GM20000 (cell line): ENCODE measurements around the gene CDH18.

ENCODE experiments used
- DNase-seq: peaks from one replicate; pipeline ENCODE4 v3.0.0; 2012; ENCODE audit warnings: low spot score
- TF ChIP-seq, protein P1 (sequence below): IDR thresholded peaks from 2 replicates; pipeline ENCODE4 v1.5.1; 2012; ENCODE audit warnings: mild to moderate bottlenecking, control low read depth; ENCODE audit errors: extremely low read depth, missing control alignments

Gene CDH18

DNA sequence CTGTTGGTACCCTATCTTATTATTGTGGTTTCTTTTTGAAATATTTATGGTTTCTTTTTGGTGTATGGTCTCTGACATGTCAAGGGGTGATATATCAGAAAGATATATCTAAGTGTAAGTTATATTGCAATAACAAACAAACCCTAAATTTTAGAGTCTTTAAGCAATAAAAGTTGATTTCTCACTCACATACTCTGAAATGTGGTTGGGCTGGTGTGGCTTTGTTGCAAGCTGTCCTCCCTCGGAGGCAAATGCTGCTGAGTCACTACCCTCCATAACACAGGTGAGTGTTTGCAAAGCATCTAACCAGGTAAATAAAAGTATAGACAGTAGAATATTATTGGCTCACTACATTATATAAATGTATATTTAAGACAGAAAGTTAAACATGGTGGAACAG lies 253.2 kb downstream of the CDH18 start:
- DNase-seq: no peak
- TF ChIP-seq, protein P1, sequence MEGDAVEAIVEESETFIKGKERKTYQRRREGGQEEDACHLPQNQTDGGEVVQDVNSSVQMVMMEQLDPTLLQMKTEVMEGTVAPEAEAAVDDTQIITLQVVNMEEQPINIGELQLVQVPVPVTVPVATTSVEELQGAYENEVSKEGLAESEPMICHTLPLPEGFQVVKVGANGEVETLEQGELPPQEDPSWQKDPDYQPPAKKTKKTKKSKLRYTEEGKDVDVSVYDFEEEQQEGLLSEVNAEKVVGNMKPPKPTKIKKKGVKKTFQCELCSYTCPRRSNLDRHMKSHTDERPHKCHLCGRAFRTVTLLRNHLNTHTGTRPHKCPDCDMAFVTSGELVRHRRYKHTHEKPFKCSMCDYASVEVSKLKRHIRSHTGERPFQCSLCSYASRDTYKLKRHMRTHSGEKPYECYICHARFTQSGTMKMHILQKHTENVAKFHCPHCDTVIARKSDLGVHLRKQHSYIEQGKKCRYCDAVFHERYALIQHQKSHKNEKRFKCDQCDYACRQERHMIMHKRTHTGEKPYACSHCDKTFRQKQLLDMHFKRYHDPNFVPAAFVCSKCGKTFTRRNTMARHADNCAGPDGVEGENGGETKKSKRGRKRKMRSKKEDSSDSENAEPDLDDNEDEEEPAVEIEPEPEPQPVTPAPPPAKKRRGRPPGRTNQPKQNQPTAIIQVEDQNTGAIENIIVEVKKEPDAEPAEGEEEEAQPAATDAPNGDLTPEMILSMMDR: no peak

DNA sequence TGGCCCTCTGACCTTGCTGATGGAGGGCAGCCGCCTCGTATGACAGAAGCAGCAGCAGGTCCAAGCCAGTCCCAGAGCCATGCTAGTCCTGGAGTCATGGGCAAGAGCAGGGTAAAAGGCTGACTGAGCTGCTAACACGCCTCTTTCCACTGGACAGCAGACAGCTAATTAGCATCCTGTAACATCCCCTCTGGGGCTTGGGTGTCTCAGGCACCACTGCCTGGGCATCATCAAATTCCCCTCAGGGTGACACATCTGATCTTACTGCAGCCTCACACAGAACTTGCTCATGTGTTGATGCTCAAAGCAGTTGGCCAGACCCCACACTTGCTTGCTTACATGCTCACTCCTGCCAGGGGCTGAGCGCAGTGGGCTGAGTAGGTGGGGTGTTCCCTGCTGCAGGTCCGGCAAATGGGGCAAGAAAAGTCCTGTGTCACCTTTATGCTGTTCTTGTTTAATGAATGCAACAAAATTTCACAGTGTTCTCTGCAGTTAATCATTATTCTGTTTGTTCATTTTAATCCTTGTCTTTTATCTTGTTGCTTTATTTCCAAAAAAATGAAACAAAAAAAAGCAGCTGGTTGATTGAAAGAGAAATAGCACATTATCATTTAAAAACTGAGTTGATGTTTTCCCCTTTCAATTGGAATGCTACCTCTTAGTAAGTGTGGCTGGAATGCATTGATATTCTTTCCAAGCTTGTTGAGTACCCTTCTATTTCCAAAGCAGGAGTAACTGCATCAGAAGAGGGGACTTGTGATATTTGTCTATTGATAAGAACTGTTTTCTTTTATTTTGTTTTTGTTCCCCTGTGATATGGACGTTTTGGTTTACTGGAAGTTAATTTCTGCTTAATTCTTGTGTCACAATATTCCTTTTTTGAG lies 254.1 kb downstream of the CDH18 start:
- TF ChIP-seq, protein P1: no peak
- DNase-seq: no peak

DNA sequence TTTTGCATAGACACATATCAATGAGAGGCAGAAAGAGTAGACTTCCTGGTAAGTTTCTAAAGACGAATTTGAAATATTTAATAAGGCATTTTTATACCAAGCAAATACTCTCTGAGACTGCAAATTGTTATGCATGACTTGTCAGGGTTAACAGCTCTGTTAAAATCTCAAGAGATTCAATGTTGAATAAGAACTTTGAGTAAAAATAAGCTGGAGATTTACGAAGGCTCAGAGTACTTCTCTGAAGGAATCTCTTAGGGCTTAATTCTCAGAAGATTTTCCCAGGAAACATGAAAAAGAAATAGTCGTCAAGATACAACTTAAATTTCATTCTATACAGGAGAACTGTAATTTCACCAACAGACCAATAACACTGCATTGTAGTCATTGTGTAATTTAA lies 259.4 kb downstream of the CDH18 start:
- TF ChIP-seq, protein P1: no peak
- DNase-seq: no peak

DNA sequence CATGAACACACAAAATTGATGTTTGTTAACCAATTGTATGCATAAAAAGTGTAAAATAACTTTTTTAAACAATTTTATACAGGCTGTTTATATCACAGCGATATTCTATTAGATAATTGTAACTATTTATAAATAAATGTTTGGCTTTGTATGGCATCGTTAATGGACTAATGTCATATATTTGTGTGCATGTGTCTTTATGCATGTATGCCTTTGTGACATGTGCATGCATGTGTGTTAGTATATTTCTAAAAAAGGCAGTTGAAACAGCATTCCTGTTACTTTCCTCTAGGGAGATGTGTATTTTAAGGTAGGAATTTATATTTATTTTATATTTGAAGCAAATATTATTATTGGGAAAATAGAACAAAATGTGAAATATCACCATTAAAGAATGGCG lies 268.9 kb downstream of the CDH18 start:
- no peak for DNase-seq
- TF ChIP-seq, protein P1: no peak

DNA sequence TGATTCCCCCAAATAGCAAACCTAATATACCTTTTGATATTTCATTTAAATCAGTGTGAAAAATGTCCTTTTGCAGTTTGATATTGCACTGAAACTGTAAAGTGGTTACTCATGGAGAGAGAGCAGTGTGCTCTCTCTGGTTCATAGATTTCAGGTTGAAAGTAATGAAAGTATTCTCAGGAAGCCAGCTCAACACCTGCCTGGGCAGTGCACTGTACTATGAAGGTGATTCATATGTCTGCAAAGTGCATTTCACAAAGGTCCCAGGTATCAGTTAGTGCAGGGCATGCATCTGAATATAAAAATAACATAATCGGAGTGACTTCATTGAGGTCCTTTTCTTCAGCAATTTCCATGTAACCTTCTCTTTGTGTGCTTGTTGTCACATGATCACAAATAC lies 274.3 kb downstream of the CDH18 start:
- TF ChIP-seq, protein P1: no peak

GRCh38 chr5:19709403-19709802 lies 278.6 kb downstream of the CDH18 start:
- DNase-seq: no peak
- TF ChIP-seq, protein P1: no peak

More for the DNA sequence above, 274.3 kb downstream of the CDH18 start:
- no peak for DNase-seq

DNA sequence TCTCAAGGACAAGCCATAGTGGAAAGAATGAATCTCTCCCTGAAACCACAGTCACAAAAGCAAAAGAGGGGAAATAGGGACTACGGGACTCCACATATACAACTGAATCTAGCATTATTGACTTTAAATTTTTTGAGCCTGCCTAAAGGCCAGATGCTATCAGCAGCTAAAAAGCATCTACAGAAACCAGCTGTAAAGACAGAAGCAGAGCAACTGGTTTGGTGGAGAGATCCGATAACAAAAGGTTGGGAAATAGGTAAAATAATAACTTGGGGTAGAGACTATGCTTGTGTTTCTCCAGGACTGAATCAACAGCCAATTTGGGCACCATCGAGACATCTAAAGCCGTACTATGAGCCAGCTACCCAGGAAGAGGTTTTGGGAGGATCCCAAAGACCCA lies 281.2 kb downstream of the CDH18 start:
- TF ChIP-seq, protein P1: no peak
- no peak for DNase-seq
